ENCODE results near the gene ABCA2.

The ABCA2 gene

GRCh38 chr9:137011907-137012675 lies 15.9 kb downstream of the ABCA2 start:
- no peak overlapping the region for H3K4me3 ChIP-seq (ENCODE audit: low read depth, low read length)
- no peaks in the 10 kb centered on the region for H3K9me3 ChIP-seq (ENCODE audit: control insufficient read depth, low read length)
- no peak overlapping the region for H2AFZ ChIP-seq
- H3K4me2 ChIP-seq (ENCODE audit: low read length): no peak overlapping the region
- H3K27ac ChIP-seq: no peak overlapping the region
- H3K27me3 ChIP-seq (ENCODE audit: control insufficient read depth, insufficient read depth, low read length): no peaks in the 10 kb centered on the region
- no peak overlapping the region for H3K9ac ChIP-seq
- no peaks in the 10 kb centered on the region for H3K36me3 ChIP-seq (ENCODE audit: control insufficient read depth, insufficient read depth, low read length)
- no peak for TF ChIP-seq CTCF (IDR thresholded peaks at IDR 0.05)
- no peaks in the 10 kb centered on the region for H3K4me1 ChIP-seq
- H3K79me2 ChIP-seq: no peaks in the 10 kb centered on the region

GRCh38 chr9:137011156-137011555 lies 16.9 kb downstream of the ABCA2 start:
- Histone ChIP-seq H3K36me3 (ENCODE audit: control insufficient read depth, insufficient read depth, low read length) (no peaks in the 10 kb centered on the region), H2AFZ (no peak overlapping the region), H3K27ac (no peak overlapping the region), H3K9me3 (ENCODE audit: control insufficient read depth, low read length) (no peaks in the 10 kb centered on the region), H3K4me2 (ENCODE audit: low read length) (no peak overlapping the region), H3K4me1 (no peaks in the 10 kb centered on the region), H3K4me3 (ENCODE audit: low read depth, low read length) (no peak overlapping the region), H3K9ac (no peak overlapping the region), H3K27me3 (ENCODE audit: control insufficient read depth, insufficient read depth, low read length) (no peaks in the 10 kb centered on the region), H3K79me2 (no peaks in the 10 kb centered on the region)
- TF ChIP-seq CTCF (IDR thresholded peaks at IDR 0.05): no peak

GRCh38 chr9:137009938-137010732 lies 17.9 kb downstream of the ABCA2 start:
- no peak overlapping the region for H2AFZ ChIP-seq
- no peaks in the 10 kb centered on the region for H3K79me2 ChIP-seq
- no peaks in the 10 kb centered on the region for H3K4me1 ChIP-seq
- no peak for TF ChIP-seq CTCF (IDR thresholded peaks at IDR 0.05)
- H3K36me3 ChIP-seq (ENCODE audit: control insufficient read depth, insufficient read depth, low read length): no peaks in the 10 kb centered on the region
- no peak overlapping the region for H3K4me3 ChIP-seq (ENCODE audit: low read depth, low read length)
- H3K9me3 ChIP-seq (ENCODE audit: control insufficient read depth, low read length): no peaks in the 10 kb centered on the region
- H3K4me2 ChIP-seq (ENCODE audit: low read length): no peak overlapping the region
- H3K27ac ChIP-seq: no peak overlapping the region
- no peak overlapping the region for H3K9ac ChIP-seq
- no peaks in the 10 kb centered on the region for H3K27me3 ChIP-seq (ENCODE audit: control insufficient read depth, insufficient read depth, low read length)

- TF ChIP-seq CTCF (IDR thresholded peaks at IDR 0.05): no peak
- Histone ChIP-seq H3K27me3 (ENCODE audit: control insufficient read depth, insufficient read depth, low read length) (no peaks in the 10 kb centered on the region), H3K4me3 (ENCODE audit: low read depth, low read length) (no peak overlapping the region), H3K9ac (no peak overlapping the region), H3K27ac (no peak overlapping the region), H3K4me1 (no peaks in the 10 kb centered on the region), H2AFZ (no peak overlapping the region), H3K79me2 (no peaks in the 10 kb centered on the region), H3K36me3 (ENCODE audit: control insufficient read depth, insufficient read depth, low read length) (no peaks in the 10 kb centered on the region), H3K9me3 (ENCODE audit: control insufficient read depth, low read length) (no peaks in the 10 kb centered on the region), H3K4me2 (ENCODE audit: low read length) (no peak overlapping the region)
Measured at GRCh38 chr9:137009217-137009616, 18.8 kb downstream of the ABCA2 start.

All from parathyroid adenoma (tissue), 2 donors.